Measurements from ENCODE around the gene HJURP.

- TF ChIP-seq CTCF (IDR thresholded peaks at IDR 0.05): no peak
- TF ChIP-seq ZFX (IDR thresholded peaks at IDR 0.05; ENCODE audit: borderline replicate concordance): no peak
These were observed 47.0 kb upstream of the HJURP start for GRCh38 chr2:233901367-233901766.
